GM23248 (cell line): Measurements from ENCODE around the gene CCDC197. TPM values are rescaled to one million over a fixed set of nuclear protein-coding genes. Genes with fewer than 3 reads are reported as not detected.

ENCODE experiments used
- DNase-seq: peaks from one replicate; pipeline ENCODE4 v3.0.0-alpha.2; 2015
- H2AFZ ChIP-seq: fragments of 200-600 bp; sonication (generic); 2 replicates; pipeline ENCODE4 v1.6.1; 2016; ENCODE audit warnings: antibody characterized with exemption
- H3F3A ChIP-seq: fragments of 200-600 bp; sonication (generic); 2 replicates; pipeline ENCODE4 v1.6.1; 2016; ENCODE audit warnings: mild to moderate bottlenecking, antibody characterized with exemption, mixed run types; ENCODE audit not compliant: insufficient read depth
- H3K27ac ChIP-seq: fragments of 200-600 bp; sonication (generic); 2 replicates; pipeline ENCODE4 v1.5.1; 2016; ENCODE audit warnings: mild to moderate bottlenecking
- H3K27me3 ChIP-seq: fragments of 200-600 bp; sonication (generic); replicated peaks from 2 replicates; pipeline ENCODE4 v1.6.1; 2016; ENCODE audit warnings: mild to moderate bottlenecking; ENCODE audit not compliant: insufficient read depth
- H3K36me3 ChIP-seq: fragments of 200-600 bp; sonication (generic); 2 replicates; pipeline ENCODE4 v1.6.1; 2016; ENCODE audit warnings: low read depth, mild to moderate bottlenecking
- H3K4me1 ChIP-seq: fragments of 200-600 bp; sonication (generic); 2 replicates; pipeline ENCODE4 v1.6.1; 2016; ENCODE audit warnings: mild to moderate bottlenecking; ENCODE audit not compliant: insufficient read depth
- H3K4me2 ChIP-seq: fragments of 200-600 bp; sonication (generic); one replicate; pipeline ENCODE4 v1.6.1; 2016; ENCODE audit warnings: mild to moderate bottlenecking; ENCODE audit not compliant: unreplicated experiment
- H3K4me3 ChIP-seq: fragments of 200-600 bp; sonication (generic); 2 replicates; pipeline ENCODE4 v1.5.1; 2016; ENCODE audit warnings: mild to moderate bottlenecking
- H3K79me2 ChIP-seq: fragments of 200-600 bp; sonication (generic); 2 replicates; pipeline ENCODE4 v1.6.1; 2016; ENCODE audit warnings: mild to moderate bottlenecking; ENCODE audit not compliant: insufficient read depth
- H3K9ac ChIP-seq: fragments of 200-600 bp; sonication (generic); 2 replicates; pipeline ENCODE4 v1.6.1; 2016; ENCODE audit warnings: mild to moderate bottlenecking
- H3K9me2 ChIP-seq: fragments of 200-600 bp; sonication (generic); 2 replicates; pipeline ENCODE4 v1.6.1; 2016; ENCODE audit warnings: mixed run types, mild to moderate bottlenecking, moderate library complexity; ENCODE audit not compliant: insufficient read depth
- H3K9me3 ChIP-seq: fragments of 200-600 bp; sonication (generic); one replicate; pipeline ENCODE4 v1.6.1; 2017; ENCODE audit warnings: low read depth
- H4K20me1 ChIP-seq: fragments of 200-600 bp; sonication (generic); 2 replicates; pipeline ENCODE4 v1.6.0; 2016; ENCODE audit not compliant: insufficient read depth
- EZH2 ChIP-seq: fragments of 200-600 bp; sonication (generic); IDR thresholded peaks from 2 replicates; pipeline ENCODE4 v1.6.1; 2018; ENCODE audit warnings: antibody characterized with exemption, mild to moderate bottlenecking; ENCODE audit not compliant: insufficient read depth, poor library complexity, severe bottlenecking
- EZH2phosphoT487 ChIP-seq: fragments of 200-600 bp; sonication (generic); IDR thresholded peaks from 2 replicates; pipeline ENCODE4 v1.6.1; 2018; ENCODE audit warnings: antibody characterized with exemption, moderate library complexity, mild to moderate bottlenecking, low read depth; ENCODE audit not compliant: insufficient read depth
- WGBS, 2 experiments: methylation state at CpG; one replicate each; pipeline ENCODE4 v1.1.6; 2015 to 2017; ENCODE audit warnings: low lambda C conversion rate in 2 of 2, low coverage in 1 of 2; ENCODE audit errors: missing lambda C conversion rate in 2 of 2; 5-methylcytosine and 5-hydroxymethylcytosine counted together
- in situ Hi-C: fragments of 300-500 bp; cut with MboI; formaldehyde crosslinking; loops from 2 replicates; pipeline ENCODE4 v1.15.0; 2020
- polyA plus RNA-seq: library from polyadenylated mRNA; unstranded; fragments of >200 nt; fragmentation: Nextera tagmentation; extraction: Ambion mirVana; gene quantifications from 2 replicates; pipeline ENCODE4 v1.2.1, GENCODE V29; 2016
- total RNA-seq: library from RNA; depleted of rRNA; stranded (reverse); fragments of >200 nt; shearing (Covaris generic); gene quantifications from 2 replicates; pipeline ENCODE4 v1.2.3, GENCODE V29; 2014

Gene CCDC197
- total and polyA plus RNA-seq, 2 experiments from 2014 or later, result not detected

- TF ChIP-seq EZH2 (no peak), EZH2phosphoT487 (no peak)
- Histone ChIP-seq H3K9me3 (no peaks in the 10 kb centered on the region), H3K36me3 (no peaks in the 10 kb centered on the region), H4K20me1 (no peaks in the 10 kb centered on the region), H3K4me1 (peaks cover 6% of the 10 kb centered on the region), H3K9me2 (no peaks in the 10 kb centered on the region), H3K79me2 (no peaks in the 10 kb centered on the region), H3K4me2 (peak overlapping the region; percentile 23), H3K9ac (no peak overlapping the region), H2AFZ (no peak overlapping the region), H3F3A (no peaks in the 10 kb centered on the region), H3K27me3 (peaks cover 27% of the 10 kb centered on the region), H3K4me3 (no peak overlapping the region), H3K27ac (no peak overlapping the region)
- 41 to 47% methylated on average over 2 of the region's 2 CpGs for WGBS, 2 experiments
- in situ Hi-C loops, result no loop called here
- DNase-seq, result peak; percentile 59
Measured at GRCh38 chr14:94011795-94012194, 14.7 kb downstream of the CCDC197 start.

DNA sequence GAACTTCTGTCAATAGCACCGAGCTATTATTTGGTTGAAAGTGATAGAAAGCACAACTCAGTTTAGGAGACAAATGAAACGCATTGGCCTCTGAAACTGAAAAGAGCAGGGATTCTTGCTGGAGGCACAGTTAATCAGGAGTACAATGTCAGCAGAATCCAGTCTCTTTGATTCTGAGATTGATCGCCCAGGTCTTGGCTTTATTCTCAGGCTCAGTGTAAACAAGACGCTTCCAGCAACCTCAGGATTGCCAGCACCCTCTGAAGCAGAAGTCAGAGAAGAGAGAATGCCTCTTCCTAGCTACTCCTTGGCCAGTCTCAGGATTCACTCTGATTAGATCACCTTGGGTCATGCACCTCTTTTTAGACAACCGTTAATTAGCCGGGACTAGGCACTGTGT is 17.3 kb downstream of the CCDC197 start:
- Histone ChIP-seq H3K9ac (no peak overlapping the region), H3K9me3 (no peaks in the 10 kb centered on the region), H3K4me3 (no peak overlapping the region), H3K27me3 (peaks cover 29% of the 10 kb centered on the region), H3K4me1 (peaks cover 6% of the 10 kb centered on the region), H2AFZ (no peak overlapping the region), H3K9me2 (no peaks in the 10 kb centered on the region), H3F3A (no peaks in the 10 kb centered on the region), H3K36me3 (no peaks in the 10 kb centered on the region), H4K20me1 (no peaks in the 10 kb centered on the region), H3K79me2 (no peaks in the 10 kb centered on the region), H3K4me2 (no peak overlapping the region), H3K27ac (no peak overlapping the region)
- 62 to 65% methylated on average over 6 of the region's 6 CpGs for WGBS, 2 experiments
- DNase-seq, result no peak
- in situ Hi-C loops, result no loop called here
- TF ChIP-seq EZH2 (no peak), EZH2phosphoT487 (no peak)

GRCh38 chr14:94015223-94015622 is 18.1 kb downstream of the CCDC197 start:
- Histone ChIP-seq H3K27ac (no peak overlapping the region), H3K9ac (no peak overlapping the region), H3K27me3 (peaks cover 27% of the 10 kb centered on the region), H3K36me3 (no peaks in the 10 kb centered on the region), H3K4me1 (peaks cover 6% of the 10 kb centered on the region), H3K4me2 (no peak overlapping the region), H3K79me2 (no peaks in the 10 kb centered on the region), H4K20me1 (no peaks in the 10 kb centered on the region), H3F3A (no peaks in the 10 kb centered on the region), H2AFZ (no peak overlapping the region), H3K4me3 (no peak overlapping the region), H3K9me2 (no peaks in the 10 kb centered on the region), H3K9me3 (no peaks in the 10 kb centered on the region)
- no peak for DNase-seq
- WGBS, 2 experiments, result 60 to 82% methylated on average over 2 of the region's 2 CpGs
- in situ Hi-C loops, result no loop called here
- no peak for TF ChIP-seq EZH2

DNA sequence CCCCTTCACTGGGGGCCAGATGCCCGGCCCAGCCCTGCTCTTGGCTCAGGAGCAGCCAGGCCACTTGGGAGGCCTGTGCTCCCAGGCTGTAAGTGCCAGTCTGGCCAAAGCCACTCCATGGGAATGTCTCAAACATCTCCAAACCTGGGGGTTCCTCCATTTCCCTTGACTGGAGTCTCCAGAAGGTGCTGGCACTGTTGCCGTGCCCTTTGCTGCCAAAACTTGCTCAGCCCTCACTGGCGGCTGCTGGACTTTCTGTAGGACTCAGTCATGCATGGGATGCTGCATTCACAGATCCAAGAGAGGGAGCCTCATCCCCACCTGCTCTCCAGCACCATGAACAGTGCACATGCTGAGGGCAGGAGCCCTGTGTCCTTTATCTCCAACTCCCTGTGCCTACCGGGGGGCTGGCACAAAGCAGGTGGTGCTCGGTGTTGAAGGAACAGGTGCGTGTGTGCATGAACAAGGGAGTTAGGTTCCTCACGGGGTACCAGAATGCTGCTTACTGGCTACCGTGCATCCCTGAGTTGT is 19.4 kb downstream of the CCDC197 start:
- no peaks in the 10 kb centered on the region for H3F3A ChIP-seq
- H3K9me2 ChIP-seq, result no peaks in the 10 kb centered on the region
- H3K9me3 ChIP-seq, result no peaks in the 10 kb centered on the region
- H4K20me1 ChIP-seq, result no peaks in the 10 kb centered on the region
- H3K36me3 ChIP-seq, result no peaks in the 10 kb centered on the region
- no peak for DNase-seq
- 45 to 49% methylated on average over 8 of the region's 8 CpGs for WGBS, 2 experiments
- in situ Hi-C loops, result no loop called here
- peaks cover 27% of the 10 kb centered on the region for H3K27me3 ChIP-seq
- no peak overlapping the region for H3K27ac ChIP-seq
- H3K4me1 ChIP-seq, result peaks cover 5% of the 10 kb centered on the region
- TF ChIP-seq EZH2 (no peak), EZH2phosphoT487 (no peak)
- H3K4me2 ChIP-seq, result no peak overlapping the region
- H3K4me3 ChIP-seq, result no peak overlapping the region
- no peak overlapping the region for H3K9ac ChIP-seq
- no peak overlapping the region for H2AFZ ChIP-seq
- H3K79me2 ChIP-seq, result no peaks in the 10 kb centered on the region

- DNase-seq, result no peak
- Histone ChIP-seq H3K9me2 (no peaks in the 10 kb centered on the region), H3K9me3 (no peaks in the 10 kb centered on the region), H3K9ac (no peak overlapping the region), H3K27me3 (peaks cover 22% of the 10 kb centered on the region), H3K4me1 (no peaks in the 10 kb centered on the region), H3K79me2 (no peaks in the 10 kb centered on the region), H3K27ac (no peak overlapping the region), H3K36me3 (no peaks in the 10 kb centered on the region), H2AFZ (no peak overlapping the region), H3K4me3 (no peak overlapping the region), H3F3A (no peaks in the 10 kb centered on the region), H3K4me2 (no peak overlapping the region), H4K20me1 (no peaks in the 10 kb centered on the region)
- in situ Hi-C loops, result no loop called here
- WGBS, 2 experiments, result 76 to 80% methylated on average over 8 of the region's 8 CpGs
- TF ChIP-seq EZH2phosphoT487 (no peak), EZH2 (no peak)
Measured at GRCh38 chr14:94018308-94018707, 21.2 kb downstream of the CCDC197 start.
